CD4-positive, alpha-beta memory T cell (primary cell): Measurements from ENCODE around the gene OR3A2. TPM values are rescaled to one million over a fixed set of nuclear protein-coding genes. Genes with fewer than 3 reads are reported as not detected.
"Not testable (repeated sequence)": the region's sequence is repeated elsewhere in the genome, so short reads cannot be mapped to it uniquely, and the experiment has no call there.

Experiments used
- CTCF ChIA-PET: fragments of 350-600 bp; sonication (Branson Sonifier 250); formaldehyde crosslinking; loops from one replicate; lab custom pipeline; 2021; ENCODE audit warnings: inconsistent platforms; ENCODE audit not compliant: partially characterized antibody; lab: Charles Lee
- POLR2A ChIA-PET: fragments of 350-600 bp; sonication (Branson Sonifier 250); formaldehyde crosslinking; loops from one replicate; lab custom pipeline; 2021; ENCODE audit not compliant: partially characterized antibody; lab: Charles Lee
- DNase-seq, 5 donors: peaks; one replicate each; pipeline versions ENCODE4 v3.0.0 to v3.0.0-alpha.2; 2020 to 2022; ENCODE audit warnings: mixed read lengths in 1 of 5
- H3K27ac ChIP-seq: one replicate; pipeline ENCODE4 v1.7.0; 2013; ENCODE audit warnings: low read depth, low read length
- H3K27me3 ChIP-seq: 2 replicates; pipeline ENCODE4 v1.7.0; 2013; ENCODE audit warnings: mild to moderate bottlenecking, low read length, moderate library complexity; ENCODE audit not compliant: insufficient read depth
- H3K36me3 ChIP-seq: 2 replicates; pipeline ENCODE4 v1.7.0; 2013; ENCODE audit warnings: mild to moderate bottlenecking, low read length, moderate library complexity; ENCODE audit not compliant: insufficient read depth
- H3K4me1 ChIP-seq: 2 replicates; pipeline ENCODE4 v1.7.0; 2013; ENCODE audit warnings: mild to moderate bottlenecking, low read length, moderate library complexity; ENCODE audit not compliant: insufficient read depth
- H3K4me3 ChIP-seq, 2 donors: one replicate each; pipeline ENCODE4 v1.7.0; 2013; ENCODE audit warnings: low read length in 2 of 2, mild to moderate bottlenecking in 1 of 2
- H3K9me3 ChIP-seq, 2 donors: one replicate each; pipeline ENCODE4 v1.7.0; 2013; ENCODE audit warnings: low read length in 2 of 2, control low read depth in 1 of 2; ENCODE audit not compliant: control insufficient read depth in 1 of 2
- H3K27ac Mint-ChIP-seq, 7 donors: one replicate each; pipeline ENCODE4 v1.8.0; 2020 to 2021; ENCODE audit warnings: mixed read lengths in 7 of 7, mild to moderate bottlenecking in 6 of 7, inconsistent platforms in 3 of 7, moderate library complexity in 3 of 7
- H3K27me3 Mint-ChIP-seq, 2 donors: one replicate each; pipeline ENCODE4 v1.8.0; 2020 to 2021; ENCODE audit warnings: mixed read lengths in 2 of 2
- H3K36me3 Mint-ChIP-seq, 2 donors: one replicate each; pipeline ENCODE4 v1.8.0; 2020 to 2021; ENCODE audit warnings: mixed read lengths in 2 of 2, inconsistent platforms in 1 of 2, mild to moderate bottlenecking in 1 of 2
- H3K4me1 Mint-ChIP-seq, 4 donors: one replicate each; pipeline ENCODE4 v1.8.0; 2020 to 2021; ENCODE audit warnings: mixed read lengths in 4 of 4, mild to moderate bottlenecking in 1 of 4
- H3K4me3 Mint-ChIP-seq, 8 donors: one replicate each; pipeline ENCODE4 v1.8.0; 2020 to 2021; ENCODE audit warnings: mixed read lengths in 8 of 8, mild to moderate bottlenecking in 7 of 8, moderate library complexity in 6 of 8, inconsistent platforms in 3 of 8
- H3K9me3 Mint-ChIP-seq, 8 donors: one replicate each; pipeline ENCODE4 v1.8.0; 2020 to 2021; ENCODE audit warnings: mixed read lengths in 8 of 8, mild to moderate bottlenecking in 5 of 8, inconsistent platforms in 3 of 8, moderate library complexity in 1 of 8
- intact Hi-C: fragments of 100-400 bp; cut with micrococcal nuclease; formaldehyde crosslinking; loops from one replicate; pipeline ENCODE4 v1.15.1; 2023
- polyA plus RNA-seq, 2 donors: library from polyadenylated mRNA; unstranded; fragments of 300-500 nt; fragmentation: Illumina TruSeq; gene quantifications; one replicate each; pipeline ENCODE4 v1.2.3, GENCODE V29; 2021
- total RNA-seq, 2 experiments: library from RNA; stranded (reverse); gene quantifications; one replicate each; pipeline ENCODE4 v1.2.3, GENCODE V29; 2021

OR3A2 gene
- total and polyA plus RNA-seq, 4 experiments from 2014 or later = 0.79 to 2.4 (median 1.4) TPM

GRCh38 chr17:3403856-3404255 lies 17.7 kb upstream of the OR3A2 start:
- peaks cover 0 to 26% (median 18%) of the 10 kb centered on the region in 8 donors for H3K9me3 Mint-ChIP-seq
- H3K27me3 Mint-ChIP-seq, intact Hi-C loops, H3K27ac ChIP-seq, H3K27me3 ChIP-seq, H3K36me3 ChIP-seq, POLR2A ChIA-PET, H3K4me3 ChIP-seq, H3K9me3 ChIP-seq, H3K4me3 Mint-ChIP-seq, H3K4me1 ChIP-seq, DNase-seq, H3K27ac Mint-ChIP-seq, H3K36me3 Mint-ChIP-seq, CTCF ChIA-PET, H3K4me1 Mint-ChIP-seq: not testable (repeated sequence)

- POLR2A ChIA-PET = no interaction called here
- Mint-ChIP-seq H3K27me3 (peaks cover 2 to 9% of the 10 kb centered on the region in 2 donors), H3K4me3 (no peak overlapping the region), H3K9me3 (peaks cover 0 to 7% (median 4%) of the 10 kb centered on the region in 8 donors), H3K36me3 (no peaks in the 10 kb centered on the region), H3K27ac (no peak overlapping the region), H3K4me1 (no peaks in the 10 kb centered on the region)
- CTCF ChIA-PET = no interaction called here
- Histone ChIP-seq H3K27ac (no peak overlapping the region), H3K27me3 (no peaks in the 10 kb centered on the region), H3K9me3 (no peaks in the 10 kb centered on the region), H3K36me3 (no peaks in the 10 kb centered on the region), H3K4me1 (no peaks in the 10 kb centered on the region), H3K4me3 (no peak overlapping the region)
- intact Hi-C loops = no loop called here
- no peak for DNase-seq
These were observed 15.7 kb upstream of the OR3A2 start for GRCh38 chr17:3401786-3402185.

- POLR2A ChIA-PET = no interaction called here
- Mint-ChIP-seq H3K4me3 (no peak overlapping the region), H3K4me1 (no peaks in the 10 kb centered on the region), H3K36me3 (no peaks in the 10 kb centered on the region), H3K27ac (no peak overlapping the region), H3K27me3 (peaks cover 4 to 9% of the 10 kb centered on the region in 2 donors), H3K9me3 (peaks cover 0 to 4% (median 0%) of the 10 kb centered on the region in 8 donors)
- DNase-seq = no peak
- H3K4me3 ChIP-seq = no peak overlapping the region
- no peaks in the 10 kb centered on the region for H3K9me3 ChIP-seq
- no peaks in the 10 kb centered on the region for H3K36me3 ChIP-seq
- H3K27ac ChIP-seq = no peak overlapping the region
- intact Hi-C loops = no loop called here
- CTCF ChIA-PET = no interaction called here
- no peaks in the 10 kb centered on the region for H3K27me3 ChIP-seq
- no peaks in the 10 kb centered on the region for H3K4me1 ChIP-seq
These were observed 13.9 kb upstream of the OR3A2 start for GRCh38 chr17:3400055-3400454.

GRCh38 chr17:3398310-3398709 lies 12.2 kb upstream of the OR3A2 start, which contains the start of gene OR1E1:
Gene OR1E1 (minus strand): TSS chr17:3398410. CDS start chr17:3398410, 0 bp downstream.
- intact Hi-C loops = no loop called here
- H3K36me3 Mint-ChIP-seq = no peaks in the 10 kb centered on the region
- POLR2A ChIA-PET = no interaction called here
- H3K36me3 ChIP-seq = no peaks in the 10 kb centered on the region
- H3K4me3 ChIP-seq = no peak within 1 kb of the TSS
- CTCF ChIA-PET = no interaction called here
- peaks cover 0 to 4% (median 0%) of the 10 kb centered on the region in 8 donors for H3K9me3 Mint-ChIP-seq
- no peaks in the 10 kb centered on the region for H3K9me3 ChIP-seq
- no peak within 1 kb of the TSS for H3K4me3 Mint-ChIP-seq
- H3K27me3 Mint-ChIP-seq = peaks cover 8 to 12% of the 10 kb centered on the region in 2 donors
- no peaks in the 10 kb centered on the region for H3K4me1 Mint-ChIP-seq
- H3K27ac Mint-ChIP-seq = no peak within 1 kb of the TSS
- no peaks in the 10 kb centered on the region for H3K27me3 ChIP-seq
- DNase-seq = no peak
- no peak within 1 kb of the TSS for H3K27ac ChIP-seq
- H3K4me1 ChIP-seq = no peaks in the 10 kb centered on the region

- H3K9me3 Mint-ChIP-seq, POLR2A ChIA-PET, H3K9me3 ChIP-seq, H3K27me3 ChIP-seq, H3K36me3 ChIP-seq, H3K4me1 Mint-ChIP-seq, CTCF ChIA-PET, H3K4me3 ChIP-seq, intact Hi-C loops, H3K36me3 Mint-ChIP-seq, H3K4me3 Mint-ChIP-seq, DNase-seq, H3K27ac Mint-ChIP-seq, H3K27ac ChIP-seq, H3K4me1 ChIP-seq: not testable (repeated sequence)
- H3K27me3 Mint-ChIP-seq = peaks cover 8 to 12% of the 10 kb centered on the region in 2 donors
These were observed 11.7 kb upstream of the OR3A2 start for GRCh38 chr17:3397801-3398200.

- peak overlapping the region in 1 of 8 donors; percentile 49 for H3K4me3 Mint-ChIP-seq
- H3K36me3 ChIP-seq = no peaks in the 10 kb centered on the region
- peaks cover 0 to 8% (median 0%) of the 10 kb centered on the region in 4 donors for H3K4me1 Mint-ChIP-seq
- CTCF ChIA-PET = no interaction called here
- POLR2A ChIA-PET = no interaction called here
- DNase-seq = no peak
- peaks cover 19 to 26% of the 10 kb centered on the region in 2 donors for H3K27me3 Mint-ChIP-seq
- no peaks in the 10 kb centered on the region for H3K9me3 ChIP-seq
- no peak overlapping the region for H3K27ac Mint-ChIP-seq
- no peaks in the 10 kb centered on the region for H3K36me3 Mint-ChIP-seq
- no peak overlapping the region for H3K4me3 ChIP-seq
- no peaks in the 10 kb centered on the region for H3K27me3 ChIP-seq
- H3K27ac ChIP-seq = no peak overlapping the region
- H3K9me3 Mint-ChIP-seq = peaks cover 0 to 9% (median 4%) of the 10 kb centered on the region in 8 donors
- H3K4me1 ChIP-seq = no peaks in the 10 kb centered on the region
- intact Hi-C loops = no loop called here
These were observed 3.7 kb upstream of the OR3A2 start for GRCh38 chr17:3389791-3390190.

GRCh38 chr17:3381957-3382356 lies 4.2 kb downstream of the OR3A2 start:
- H3K9me3 Mint-ChIP-seq = peaks cover 0 to 2% (median 0%) of the 10 kb centered on the region in 8 donors
- H3K27me3 Mint-ChIP-seq = peaks cover 20 to 37% of the 10 kb centered on the region in 2 donors
- H3K36me3 Mint-ChIP-seq = peaks cover 0 to 3% of the 10 kb centered on the region in 2 donors
- Histone ChIP-seq H3K27me3 (no peaks in the 10 kb centered on the region), H3K9me3 (no peaks in the 10 kb centered on the region), H3K36me3 (no peaks in the 10 kb centered on the region), H3K27ac (no peak overlapping the region), H3K4me1 (no peaks in the 10 kb centered on the region), H3K4me3 (no peak overlapping the region)
- no peak overlapping the region for H3K4me3 Mint-ChIP-seq
- CTCF ChIA-PET = no interaction called here
- intact Hi-C loops = no loop called here
- POLR2A ChIA-PET = no interaction called here
- no peak overlapping the region for H3K27ac Mint-ChIP-seq
- no peak for DNase-seq
- H3K4me1 Mint-ChIP-seq = peaks cover 0 to 8% (median 0%) of the 10 kb centered on the region in 4 donors

GRCh38 chr17:3378321-3378720 lies 7.8 kb downstream of the OR3A2 start:
- Mint-ChIP-seq H3K27ac (no peak overlapping the region), H3K4me1 (no peaks in the 10 kb centered on the region), H3K9me3 (peaks cover 0 to 28% (median 20%) of the 10 kb centered on the region in 8 donors), H3K36me3 (peaks cover 0 to 3% of the 10 kb centered on the region in 2 donors), H3K27me3 (peaks cover 12 to 21% of the 10 kb centered on the region in 2 donors), H3K4me3 (no peak overlapping the region)
- intact Hi-C loops = no loop called here
- Histone ChIP-seq H3K4me3 (no peak overlapping the region), H3K9me3 (peaks cover 0 to 4% of the 10 kb centered on the region in 2 donors), H3K27me3 (no peaks in the 10 kb centered on the region), H3K27ac (no peak overlapping the region), H3K36me3 (no peaks in the 10 kb centered on the region), H3K4me1 (no peaks in the 10 kb centered on the region)
- POLR2A ChIA-PET = no interaction called here
- no peak for DNase-seq
- CTCF ChIA-PET = no interaction called here
